Suprapubic skin (tissue), 4 donors: Measurements from ENCODE around the gene GNA12. TPM values are rescaled to one million over a fixed set of nuclear protein-coding genes. Genes with fewer than 3 reads are reported as not detected.

Source experiments
- DNase-seq, 2 donors: peaks; one replicate each; pipeline ENCODE4 v3.0.0-alpha.2; 2019; ENCODE audit warnings: low spot score in 2 of 2
- H3K27ac ChIP-seq: fragments of 200-600 bp; sonication (generic); one replicate; pipeline ENCODE4 v1.5.1; 2019
- H3K27me3 ChIP-seq: fragments of 200-600 bp; sonication (generic); one replicate; pipeline ENCODE4 v1.5.1; 2019
- H3K36me3 ChIP-seq: fragments of 200-600 bp; sonication (generic); one replicate; pipeline ENCODE4 v1.5.1; 2019
- H3K4me1 ChIP-seq: fragments of 200-600 bp; sonication (generic); one replicate; pipeline ENCODE4 v1.5.1; 2019
- H3K4me3 ChIP-seq: fragments of 200-600 bp; sonication (generic); one replicate; pipeline ENCODE4 v1.5.1; 2019; ENCODE audit warnings: mild to moderate bottlenecking
- H3K9me3 ChIP-seq: fragments of 200-600 bp; sonication (generic); one replicate; pipeline ENCODE4 v1.5.1; 2019
- EP300 ChIP-seq: sonication (generic); formaldehyde crosslinking; IDR thresholded peaks from one replicate; pipeline ENCODE4 v1.6.1; 2017; ENCODE audit warnings: antibody characterized with exemption
- POLR2A ChIP-seq, 2 donors: fragments of 450-650 bp; IDR thresholded peaks; one replicate each; pipeline ENCODE4 v1.6.1; 2017; ENCODE audit warnings: antibody characterized with exemption in 2 of 2, mild to moderate bottlenecking in 2 of 2, moderate library complexity in 2 of 2
- POLR2AphosphoS5 ChIP-seq, 3 donors: sonication (generic); formaldehyde crosslinking; IDR thresholded peaks; one replicate each; pipeline ENCODE4 v1.6.1; 2017; ENCODE audit warnings: antibody characterized with exemption in 3 of 3
- WGBS: methylation state at CpG from one replicate; pipeline ENCODE4 v1.1.5; 2018; 5-methylcytosine and 5-hydroxymethylcytosine counted together
- total RNA-seq, 4 donors: library from RNA; depleted of rRNA; stranded (reverse); fragments of >200 nt; gene quantifications; one replicate each; pipeline ENCODE4 v1.1.0, GENCODE V29; 2016
- TF ChIP-seq, protein P1 (sequence below), 2 donors: fragments of 200-600 bp in 1 of 2; fragments of 450-650 bp in 1 of 2; sonication (generic) in 1 of 2; IDR thresholded peaks; one replicate each; pipeline ENCODE4 v1.5.1; 2016 to 2019; ENCODE audit warnings: antibody characterized with exemption in 2 of 2, mild to moderate bottlenecking in 1 of 2, moderate library complexity in 1 of 2

GNA12 gene
- total RNA-seq, 4 donors from 2014 or later: 9.7 to 15.0 (median 13.3) TPM

DNA sequence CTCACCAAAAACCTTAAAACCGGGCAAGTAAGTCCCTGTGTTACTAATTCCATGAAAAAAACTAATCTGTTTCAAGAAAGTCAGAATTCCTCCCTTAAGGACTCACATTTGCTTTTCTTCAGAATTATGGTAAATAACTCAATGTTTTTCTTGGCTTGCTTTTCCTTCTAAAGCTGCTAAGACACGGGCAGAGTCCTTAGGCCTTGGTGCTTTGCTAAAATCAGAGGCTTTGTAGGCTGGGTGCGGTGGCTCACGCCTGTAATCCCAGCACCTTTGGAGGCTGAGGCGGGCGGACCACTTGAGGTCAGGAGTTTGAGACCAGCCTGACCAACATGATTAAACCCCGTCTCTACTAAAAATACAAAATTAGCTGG, 32.0 kb downstream of the GNA12 start:
- Histone ChIP-seq H3K4me1 (peaks cover 11% of the 10 kb centered on the region), H3K9me3 (no peaks in the 10 kb centered on the region), H3K4me3 (no peak overlapping the region), H3K36me3 (no peaks in the 10 kb centered on the region), H3K27ac (no peak overlapping the region), H3K27me3 (no peaks in the 10 kb centered on the region)
- TF ChIP-seq POLR2A (IDR thresholded peaks at IDR 0.05) (no peak), POLR2AphosphoS5 (IDR thresholded peaks at IDR 0.05) (no peak), EP300 (no peak)
- TF ChIP-seq, protein P1, sequence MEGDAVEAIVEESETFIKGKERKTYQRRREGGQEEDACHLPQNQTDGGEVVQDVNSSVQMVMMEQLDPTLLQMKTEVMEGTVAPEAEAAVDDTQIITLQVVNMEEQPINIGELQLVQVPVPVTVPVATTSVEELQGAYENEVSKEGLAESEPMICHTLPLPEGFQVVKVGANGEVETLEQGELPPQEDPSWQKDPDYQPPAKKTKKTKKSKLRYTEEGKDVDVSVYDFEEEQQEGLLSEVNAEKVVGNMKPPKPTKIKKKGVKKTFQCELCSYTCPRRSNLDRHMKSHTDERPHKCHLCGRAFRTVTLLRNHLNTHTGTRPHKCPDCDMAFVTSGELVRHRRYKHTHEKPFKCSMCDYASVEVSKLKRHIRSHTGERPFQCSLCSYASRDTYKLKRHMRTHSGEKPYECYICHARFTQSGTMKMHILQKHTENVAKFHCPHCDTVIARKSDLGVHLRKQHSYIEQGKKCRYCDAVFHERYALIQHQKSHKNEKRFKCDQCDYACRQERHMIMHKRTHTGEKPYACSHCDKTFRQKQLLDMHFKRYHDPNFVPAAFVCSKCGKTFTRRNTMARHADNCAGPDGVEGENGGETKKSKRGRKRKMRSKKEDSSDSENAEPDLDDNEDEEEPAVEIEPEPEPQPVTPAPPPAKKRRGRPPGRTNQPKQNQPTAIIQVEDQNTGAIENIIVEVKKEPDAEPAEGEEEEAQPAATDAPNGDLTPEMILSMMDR (IDR thresholded peaks at IDR 0.05): no peak
- peak in 1 of 2 donors; percentile 41 for DNase-seq
- WGBS: 85% methylated on average over 7 of the region's 7 CpGs

DNA sequence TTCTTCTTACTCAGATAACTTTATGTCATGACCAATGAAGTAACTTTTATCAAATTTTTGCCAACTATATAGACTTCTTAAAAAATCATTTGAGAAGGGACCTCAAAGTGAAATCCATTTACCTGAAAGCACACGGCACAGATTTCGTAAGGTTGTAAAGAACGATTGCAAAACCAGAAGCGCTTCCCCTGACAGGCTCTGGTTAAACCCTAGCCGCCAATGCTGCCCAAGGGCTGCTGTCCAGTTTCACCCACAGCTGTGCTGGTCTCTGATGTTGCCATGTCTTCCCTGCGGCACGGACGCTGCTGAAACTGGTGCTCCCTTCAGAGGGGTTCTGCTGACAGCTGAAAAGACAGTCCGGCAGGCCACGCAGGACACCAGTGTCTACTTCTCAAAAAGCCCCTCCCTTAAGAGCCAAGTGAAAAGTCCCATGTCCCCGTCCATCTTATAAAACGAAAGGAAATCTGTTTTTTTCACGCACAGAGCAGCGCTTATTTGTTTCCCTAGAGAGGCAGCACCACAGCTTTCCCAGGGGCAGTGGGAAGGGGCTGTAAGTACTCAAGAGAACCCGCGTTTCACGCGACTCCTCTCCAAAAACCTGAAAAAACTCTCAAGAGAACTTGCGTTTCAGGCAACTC, 32.5 kb downstream of the GNA12 start:
- peaks cover 11% of the 10 kb centered on the region for H3K4me1 ChIP-seq
- H3K27me3 ChIP-seq: no peaks in the 10 kb centered on the region
- no peak for TF ChIP-seq POLR2AphosphoS5 (IDR thresholded peaks at IDR 0.05)
- no peak for TF ChIP-seq EP300
- TF ChIP-seq, protein P1 (IDR thresholded peaks at IDR 0.05): no peak
- TF ChIP-seq POLR2A (IDR thresholded peaks at IDR 0.05): no peak
- no peak overlapping the region for H3K4me3 ChIP-seq
- H3K36me3 ChIP-seq: no peaks in the 10 kb centered on the region
- DNase-seq: peak in 1 of 2 donors; percentile 76
- no peaks in the 10 kb centered on the region for H3K9me3 ChIP-seq
- H3K27ac ChIP-seq: no peak overlapping the region
- 76% methylated on average over 19 of the region's 19 CpGs for WGBS

DNA sequence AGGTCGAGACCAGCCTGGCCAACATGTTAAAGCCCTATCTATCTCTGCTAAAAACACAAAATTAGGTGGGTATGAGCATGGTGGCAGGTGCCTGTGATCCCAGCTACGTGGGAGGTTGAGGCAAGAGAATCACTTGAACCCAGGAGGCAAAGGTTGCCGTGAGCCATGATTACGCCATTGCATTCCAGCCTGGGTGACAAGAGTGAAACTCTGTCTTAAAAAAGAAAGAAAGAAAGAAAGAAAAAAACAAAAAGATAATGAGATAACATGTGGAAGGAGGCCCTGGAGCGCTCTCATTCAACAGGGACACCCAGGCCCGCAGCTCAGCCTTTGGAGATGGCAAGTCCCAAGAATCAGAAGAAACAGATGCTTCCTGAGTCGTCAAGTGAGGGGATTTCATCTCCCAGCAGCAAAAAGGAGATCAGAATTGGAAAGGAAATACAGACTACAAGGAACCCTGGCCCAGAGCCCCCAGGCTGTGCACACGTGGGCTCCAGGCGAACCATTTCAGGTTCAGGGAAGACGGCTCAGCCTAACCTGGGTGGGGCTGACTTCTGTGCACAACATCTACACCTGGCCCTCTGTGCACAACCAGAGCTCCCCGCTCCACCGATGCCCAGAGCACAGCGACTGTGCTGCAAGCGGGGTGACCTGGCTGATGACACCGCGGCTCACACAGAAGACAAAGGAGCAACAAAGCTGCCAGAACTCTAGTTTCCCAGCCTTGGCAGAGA, 33.3 kb downstream of the GNA12 start:
- H3K27ac ChIP-seq: no peak overlapping the region
- H3K4me3 ChIP-seq: no peak overlapping the region
- no peaks in the 10 kb centered on the region for H3K9me3 ChIP-seq
- H3K27me3 ChIP-seq: no peaks in the 10 kb centered on the region
- TF ChIP-seq EP300: no peak
- no peaks in the 10 kb centered on the region for H3K36me3 ChIP-seq
- peak in 1 of 2 donors; percentile 68 for DNase-seq
- H3K4me1 ChIP-seq: peaks cover 11% of the 10 kb centered on the region
- 78% methylated on average over 13 of the region's 16 CpGs for WGBS

DNA sequence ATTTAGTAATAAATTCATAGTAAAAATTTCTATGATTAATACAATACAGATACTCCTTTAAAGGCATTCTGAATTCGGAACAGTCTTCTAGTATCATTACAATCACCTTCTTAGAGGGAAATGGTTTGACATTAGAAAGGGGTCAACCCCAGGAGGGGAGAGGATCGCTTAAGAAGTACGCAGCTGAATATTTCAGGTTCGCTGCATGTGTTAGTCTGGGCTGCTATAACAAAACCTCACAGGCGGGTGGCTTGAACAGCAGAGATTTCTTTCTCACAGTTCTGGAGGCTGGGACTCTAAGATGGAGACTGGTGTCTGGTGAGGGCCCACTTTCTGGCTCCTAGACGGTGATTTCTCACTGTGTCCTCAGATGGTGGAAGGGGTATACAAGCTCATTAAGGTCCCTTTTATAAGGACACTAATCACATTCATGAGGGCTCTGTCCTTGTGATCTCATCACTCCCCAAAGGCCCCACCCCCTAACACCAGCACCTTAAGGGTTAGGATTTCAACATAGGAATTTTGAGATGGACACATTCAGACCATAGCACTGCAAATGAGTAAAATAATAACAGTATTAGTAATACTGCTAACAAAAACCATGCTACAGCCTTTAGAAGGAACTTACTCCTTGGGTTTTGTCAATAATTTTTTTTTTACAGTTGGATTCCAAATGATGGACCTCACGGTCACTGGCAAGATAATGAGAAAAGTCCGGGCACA, 34.0 kb downstream of the GNA12 start:
- no peak for DNase-seq
- H3K27me3 ChIP-seq: no peaks in the 10 kb centered on the region
- TF ChIP-seq, protein P1 (IDR thresholded peaks at IDR 0.05): no peak
- TF ChIP-seq POLR2AphosphoS5 (IDR thresholded peaks at IDR 0.05): no peak
- no peak for TF ChIP-seq EP300
- TF ChIP-seq POLR2A (IDR thresholded peaks at IDR 0.05): no peak
- WGBS: 92% methylated on average over 8 of the region's 8 CpGs
- peaks cover 11% of the 10 kb centered on the region for H3K4me1 ChIP-seq
- no peaks in the 10 kb centered on the region for H3K9me3 ChIP-seq
- no peak overlapping the region for H3K4me3 ChIP-seq
- H3K27ac ChIP-seq: no peak overlapping the region
- H3K36me3 ChIP-seq: no peaks in the 10 kb centered on the region

DNA sequence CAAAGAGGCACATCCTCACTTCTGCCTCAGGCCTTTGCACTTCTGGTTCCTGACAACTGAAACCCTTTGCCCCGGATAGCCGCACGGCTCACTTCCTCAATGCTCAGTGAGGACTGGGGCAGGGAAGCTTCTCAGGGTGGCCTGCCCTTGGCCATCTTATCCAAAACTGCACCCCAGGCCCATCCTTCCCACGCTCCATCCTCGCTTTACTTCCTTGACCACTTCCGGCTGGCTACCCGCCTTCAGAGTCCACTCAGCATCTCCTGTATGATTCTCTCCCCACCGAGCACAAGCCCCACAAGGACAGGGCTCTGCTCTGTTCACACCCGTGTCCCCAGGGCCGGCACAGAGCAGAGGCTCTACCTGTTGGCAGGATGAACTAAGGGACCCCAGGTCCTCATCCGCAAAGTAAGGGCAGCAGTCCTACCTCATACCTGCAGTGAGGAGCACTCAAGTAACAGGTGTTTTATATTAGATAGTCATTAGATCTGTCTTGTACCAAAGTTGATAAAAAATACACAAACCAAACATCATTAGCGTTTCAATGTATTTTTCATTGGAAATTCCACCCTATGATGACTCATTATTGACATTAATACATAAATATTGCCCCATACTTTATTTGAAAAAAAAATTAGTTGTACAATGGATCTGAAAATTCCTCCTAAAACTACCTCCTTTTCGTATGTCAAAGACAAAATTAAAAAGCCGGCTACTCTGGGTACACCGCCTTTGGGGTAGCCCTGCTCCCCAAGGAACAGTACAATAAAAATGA, 35.0 kb downstream of the GNA12 start:
- TF ChIP-seq EP300 (no peak), POLR2AphosphoS5 (IDR thresholded peaks at IDR 0.05) (no peak), POLR2A (IDR thresholded peaks at IDR 0.05) (no peak)
- TF ChIP-seq, protein P1 (IDR thresholded peaks at IDR 0.05): no peak
- Histone ChIP-seq H3K4me1 (peaks cover 11% of the 10 kb centered on the region), H3K4me3 (no peak overlapping the region), H3K9me3 (no peaks in the 10 kb centered on the region), H3K27me3 (no peaks in the 10 kb centered on the region), H3K36me3 (no peaks in the 10 kb centered on the region), H3K27ac (no peak overlapping the region)
- DNase-seq: no peak
- 91% methylated on average over 15 of the region's 15 CpGs for WGBS
